Testis (tissue), 3 donors: ENCODE data around the gene PCNX4. TPM values are rescaled to one million over a fixed set of nuclear protein-coding genes. Genes with fewer than 3 reads are reported as not detected.
"Not testable (repeated sequence)": the region's sequence is repeated elsewhere in the genome, so short reads cannot be mapped to it uniquely, and the experiment has no call there.

Source experiments
- DNase-seq: peaks from one replicate; pipeline ENCODE4 v3.0.0-alpha.2; 2019
- H3K27ac ChIP-seq, 2 donors: fragments of 200-600 bp; sonication (generic); one replicate each; pipeline ENCODE4 v1.5.1; 2019
- H3K27me3 ChIP-seq: fragments of 200-600 bp; sonication (generic); one replicate; pipeline ENCODE4 v1.5.1; 2019
- H3K36me3 ChIP-seq: fragments of 200-600 bp; sonication (generic); one replicate; pipeline ENCODE4 v1.5.1; 2017; ENCODE audit warnings: low read depth; ENCODE audit errors: missing control alignments
- H3K4me1 ChIP-seq: fragments of 200-600 bp; sonication (generic); one replicate; pipeline ENCODE4 v1.5.1; 2019
- H3K4me3 ChIP-seq, 2 donors: fragments of 200-600 bp; sonication (generic); one replicate each; pipeline ENCODE4 v1.5.1; 2017 to 2019
- H3K9me3 ChIP-seq: fragments of 200-600 bp; sonication (generic); one replicate; pipeline ENCODE4 v1.5.1; 2017
- CTCF ChIP-seq, 3 experiments: fragments of 450-650 bp in 2 of 3; fragments of 200-600 bp in 1 of 3; sonication (generic) in 1 of 3; IDR thresholded peaks; one replicate each; pipeline ENCODE4 v1.5.1; 2016 to 2019; ENCODE audit warnings: antibody characterized with exemption in 3 of 3, mild to moderate bottlenecking in 2 of 3, moderate library complexity in 1 of 3
- POLR2A ChIP-seq: fragments of 450-650 bp; IDR thresholded peaks from one replicate; pipeline ENCODE4 v1.6.1; 2017; ENCODE audit warnings: antibody characterized with exemption, mild to moderate bottlenecking, moderate library complexity
- WGBS, 2 donors: methylation state at CpG; one replicate each; pipeline ENCODE4 v1.1.5; 2018; 5-methylcytosine and 5-hydroxymethylcytosine counted together
- intact Hi-C: fragments of 100-400 bp; cut with DNase I; formaldehyde crosslinking; loops from one replicate; pipeline ENCODE4 v1.15.1; 2023; ENCODE audit warnings: low total_unique reads
- polyA plus RNA-seq: library from polyadenylated mRNA; stranded (reverse); fragments of 350-450 nt; fragmentation: Illumina TruSeq; extraction: RNeasy Lipid Tissue Mini Kit (QIAGEN cat#74804); gene quantifications from one replicate; pipeline ENCODE4 v1.2.3, GENCODE V29; 2014; ENCODE audit warnings: low read depth, low replicate concordance; ENCODE audit not compliant: insufficient read depth
- total RNA-seq, 2 donors: library from RNA; depleted of rRNA; stranded (reverse); fragments of >200 nt; gene quantifications; one replicate each; pipeline ENCODE4 v1.2.3, GENCODE V29; 2016

PCNX4 gene
- total and polyA plus RNA-seq, 3 donors from 2014 or later: 42.3 to 133 (median 118) TPM

GRCh38 chr14:60093606-60094005 is 1.9 kb downstream of the PCNX4 start:
- Histone ChIP-seq H3K36me3 (no peaks in the 10 kb centered on the region), H3K27me3 (no peaks in the 10 kb centered on the region), H3K4me1 (peaks cover 17% of the 10 kb centered on the region), H3K27ac (peak overlapping the region; percentile 98 to 100), H3K9me3 (no peaks in the 10 kb centered on the region), H3K4me3 (no peak overlapping the region)
- TF ChIP-seq POLR2A (no peak), CTCF (IDR thresholded peaks at IDR 0.05) (no peak)
- no peak for DNase-seq
- intact Hi-C loops: no loop called here

GRCh38 chr14:60094306-60094897 is 2.7 kb downstream of the PCNX4 start:
- Histone ChIP-seq H3K4me1 (peaks cover 17% of the 10 kb centered on the region), H3K36me3 (no peaks in the 10 kb centered on the region), H3K27me3 (no peaks in the 10 kb centered on the region), H3K27ac (no peak overlapping the region), H3K4me3 (no peak overlapping the region), H3K9me3 (no peaks in the 10 kb centered on the region)
- 40 to 48% methylated on average over 5 of the region's 5 CpGs for whole genome bisulfite sequencing, 2 donors
- intact Hi-C loops: no loop called here
- DNase-seq: no peak
- no peak for TF ChIP-seq CTCF (IDR thresholded peaks at IDR 0.05)
- no peak for TF ChIP-seq POLR2A

- H3K27ac ChIP-seq: no peak overlapping the region
- no peaks in the 10 kb centered on the region for H3K27me3 ChIP-seq
- TF ChIP-seq POLR2A: no peak
- no peak for TF ChIP-seq CTCF (IDR thresholded peaks at IDR 0.05)
- DNase-seq: no peak
- intact Hi-C loops: no loop called here
- no peak overlapping the region for H3K4me3 ChIP-seq
- no peaks in the 10 kb centered on the region for H3K9me3 ChIP-seq
- H3K36me3 ChIP-seq: no peaks in the 10 kb centered on the region
- peaks cover 17% of the 10 kb centered on the region for H3K4me1 ChIP-seq
Measured at GRCh38 chr14:60095231-60095630, 3.5 kb downstream of the PCNX4 start.

GRCh38 chr14:60095781-60096450 is 4.2 kb downstream of the PCNX4 start:
- TF ChIP-seq CTCF (IDR thresholded peaks at IDR 0.05) (no peak), POLR2A (no peak)
- no peak for DNase-seq
- WGBS, 2 donors: 52 to 57% methylated on average over 3 of the region's 3 CpGs
- no peaks in the 10 kb centered on the region for H3K36me3 ChIP-seq
- intact Hi-C loops: no loop called here
- no peak overlapping the region for H3K27ac ChIP-seq
- no peaks in the 10 kb centered on the region for H3K9me3 ChIP-seq
- H3K4me3 ChIP-seq: no peak overlapping the region
- peaks cover 15% of the 10 kb centered on the region for H3K4me1 ChIP-seq
- no peaks in the 10 kb centered on the region for H3K27me3 ChIP-seq

- DNase-seq: no peak
- Histone ChIP-seq H3K4me1 (peaks cover 15% of the 10 kb centered on the region), H3K27me3 (no peaks in the 10 kb centered on the region), H3K9me3 (no peaks in the 10 kb centered on the region), H3K4me3 (no peak overlapping the region), H3K27ac (no peak overlapping the region), H3K36me3 (no peaks in the 10 kb centered on the region)
- no peak for TF ChIP-seq POLR2A
- no peak for TF ChIP-seq CTCF (IDR thresholded peaks at IDR 0.05)
- 77 to 88% methylated on average over 6 of the region's 6 CpGs for WGBS, 2 donors
- intact Hi-C loops: no loop called here
Measured at GRCh38 chr14:60097974-60098373, 6.3 kb downstream of the PCNX4 start.

- H3K36me3 ChIP-seq, intact Hi-C loops, H3K9me3 ChIP-seq, H3K27ac ChIP-seq, H3K4me1 ChIP-seq, H3K4me3 ChIP-seq, H3K27me3 ChIP-seq, DNase-seq: not testable (repeated sequence)
- WGBS, 2 donors: 85 to 94% methylated on average over 7 of the region's 7 CpGs
Measured at GRCh38 chr14:60099855-60100254, 8.1 kb downstream of the PCNX4 start.
